HT1080 (cell line): ENCODE data around the gene ARCN1. TPM values are rescaled to one million over a fixed set of nuclear protein-coding genes. Genes with fewer than 3 reads are reported as not detected.

Experiments used
- DNase-seq: peaks from one replicate; pipeline ENCODE4 v3.0.0-alpha.2; 2015; ENCODE audit warnings: low read depth
- small RNA-seq: library from RNA; depleted of rRNA; stranded (forward); fragments of <200 nt; gene quantifications from one replicate; pipeline ENCODE3, GENCODE V24; 2014
- total RNA-seq: library from RNA; depleted of rRNA; stranded (reverse); fragments of >200 nt; shearing (Covaris generic); gene quantifications from 2 replicates; pipeline ENCODE4 v1.2.3, GENCODE V29; 2014; rRNA removed

Gene ARCN1
- total RNA-seq, 1 experiment from 2014 or later = 116 TPM

DNA sequence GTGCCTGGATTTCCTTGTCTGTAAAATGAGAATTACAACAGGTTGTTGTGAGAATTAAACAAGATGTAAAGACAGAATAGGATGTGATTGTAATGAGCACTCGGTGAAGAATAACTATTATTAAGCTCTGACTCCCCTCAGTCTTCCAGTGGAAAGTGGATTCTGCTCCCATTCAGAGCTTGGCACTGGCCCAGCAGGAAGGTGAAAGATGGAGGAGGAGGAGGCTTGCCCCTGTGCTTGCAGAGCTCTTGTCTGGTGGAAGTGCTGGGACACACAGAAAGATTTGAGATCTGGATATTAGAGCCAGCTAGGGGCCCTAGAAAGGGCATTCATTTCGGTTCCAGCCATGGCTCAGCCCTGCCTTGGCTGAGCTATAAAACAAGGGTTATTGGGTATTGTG, 63.4 kb downstream of the ARCN1 start:
- DNase-seq = no peak

GRCh38 chr11:118636569-118637290, 64.5 kb downstream of the ARCN1 start:
- no peak for DNase-seq

DNA sequence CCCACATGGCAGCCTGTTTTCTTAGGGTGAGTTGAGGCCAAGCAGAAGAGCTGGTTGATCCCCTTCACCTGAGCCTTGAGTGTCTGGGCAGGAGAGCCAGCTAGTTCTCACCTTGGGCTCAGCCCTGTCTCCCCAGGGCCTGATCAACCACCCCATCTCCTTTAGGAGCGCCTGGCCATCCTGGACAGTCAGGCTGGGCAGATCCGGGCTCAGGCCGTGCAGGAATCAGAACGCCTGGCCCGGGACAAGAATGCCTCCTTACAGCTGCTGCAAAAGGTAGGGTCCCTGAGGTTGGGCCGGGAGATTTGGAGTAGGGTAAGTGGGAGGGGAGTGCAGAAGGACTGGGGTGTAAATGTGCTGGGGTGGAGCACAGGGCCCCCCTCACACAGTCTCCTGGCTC, 66.5 kb downstream of the ARCN1 start:
- no peak for DNase-seq

- DNase-seq = no peak
Observed at GRCh38 chr11:118639899-118640298, 67.7 kb downstream of the ARCN1 start.

- no peak for DNase-seq
Observed at GRCh38 chr11:118640332-118641154, 68.3 kb downstream of the ARCN1 start.

DNA sequence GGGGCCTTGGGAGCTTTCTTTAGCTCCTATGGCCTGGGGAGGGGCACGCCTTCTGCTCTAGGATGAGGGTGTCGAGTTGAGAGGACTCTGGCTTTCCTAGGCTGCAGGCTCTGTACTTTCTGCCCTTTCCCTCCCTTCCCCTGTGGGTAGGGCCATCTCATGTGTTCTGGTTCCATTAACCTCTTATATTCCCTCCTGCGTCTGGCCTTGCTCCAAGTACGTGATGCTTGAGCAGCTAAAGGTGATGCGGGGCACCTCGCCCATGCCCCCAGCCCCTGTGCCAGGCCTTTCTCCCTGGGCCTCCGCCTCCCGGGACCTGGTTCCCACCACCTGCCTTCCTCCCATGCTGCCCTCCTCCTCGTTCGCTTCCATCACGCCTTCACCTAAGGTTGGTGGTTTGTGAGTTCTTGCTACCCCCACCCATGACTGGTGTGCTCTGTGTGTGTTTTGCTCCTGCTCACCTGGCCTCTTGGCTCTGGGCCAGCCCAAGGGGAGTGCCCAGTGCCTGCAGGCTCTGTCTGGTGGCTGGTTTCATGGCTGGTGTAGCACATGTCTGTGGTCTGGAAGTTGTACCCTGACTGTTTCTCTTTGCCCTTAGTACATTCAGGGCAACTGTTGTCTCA, 69.3 kb downstream of the ARCN1 start:
- DNase-seq = no peak

GRCh38 chr11:118643142-118643994, 71.2 kb downstream of the ARCN1 start:
- DNase-seq = no peak

DNA sequence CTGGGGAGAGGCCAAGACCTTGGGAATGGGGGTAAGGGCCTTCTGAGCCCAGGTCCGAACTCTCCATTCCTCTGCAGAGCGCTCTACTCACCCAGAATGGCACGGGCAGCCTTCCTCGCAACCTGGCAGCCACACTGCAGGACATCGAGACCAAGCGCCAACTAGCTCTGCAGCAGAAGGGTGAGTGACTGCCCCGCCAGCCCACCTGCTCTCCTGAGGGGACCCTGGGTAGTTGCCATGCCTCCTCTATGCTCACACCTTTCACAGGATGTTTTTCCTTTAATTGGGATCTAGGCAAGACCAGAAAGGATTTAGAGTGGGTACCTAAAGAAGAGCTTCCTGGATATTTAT, 71.8 kb downstream of the ARCN1 start:
- no peak for DNase-seq

DNA sequence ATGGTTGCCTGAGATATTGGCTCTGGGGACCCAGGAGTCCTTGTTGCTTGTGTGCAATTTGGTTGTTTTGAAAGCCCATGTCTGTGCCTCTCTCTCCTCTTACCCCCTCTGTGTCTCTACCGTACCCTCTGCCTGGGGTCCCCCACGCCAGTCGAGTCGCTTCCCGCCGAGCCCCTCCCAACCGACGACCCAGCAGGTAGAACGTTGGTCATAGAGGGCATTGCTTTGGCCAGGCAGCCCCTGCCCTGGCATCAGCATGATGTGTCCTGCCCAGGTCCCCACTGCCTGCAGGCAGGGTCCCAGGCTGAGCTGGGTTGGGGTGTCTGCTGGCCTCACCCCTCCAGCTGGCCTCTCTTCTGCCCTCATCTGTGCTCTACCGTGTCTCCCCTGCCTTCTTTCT, 72.3 kb downstream of the ARCN1 start:
- DNase-seq = no peak

- no peak for DNase-seq
Observed at GRCh38 chr11:118645066-118645715, 73.0 kb downstream of the ARCN1 start.

- no peak for DNase-seq
Observed at GRCh38 chr11:118646393-118646792, 74.2 kb downstream of the ARCN1 start.

- DNase-seq = no peak
Observed at GRCh38 chr11:118648291-118648690, 76.1 kb downstream of the ARCN1 start.

DNA sequence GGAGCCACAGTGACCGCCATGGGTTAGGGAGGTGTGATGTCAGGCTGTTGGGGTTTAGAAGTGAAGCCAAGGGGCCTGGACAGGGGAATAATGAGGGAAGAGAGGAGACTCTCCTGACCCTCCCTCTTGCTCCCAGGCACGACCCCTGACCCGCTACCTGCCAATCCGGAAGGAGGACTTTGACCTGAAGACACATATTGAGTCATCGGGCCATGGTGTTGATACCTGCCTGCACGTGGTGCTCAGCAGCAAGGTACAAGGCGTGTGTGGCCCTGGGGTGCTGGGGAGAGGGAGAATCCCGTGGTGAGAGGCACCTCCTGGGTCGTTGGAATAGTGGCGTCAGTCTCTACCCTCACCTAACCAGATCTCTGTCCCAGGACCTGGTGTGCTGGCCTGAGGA, 77.7 kb downstream of the ARCN1 start:
- DNase-seq = no peak

GRCh38 chr11:118650366-118650765, 78.2 kb downstream of the ARCN1 start:
- no peak for DNase-seq

DNA sequence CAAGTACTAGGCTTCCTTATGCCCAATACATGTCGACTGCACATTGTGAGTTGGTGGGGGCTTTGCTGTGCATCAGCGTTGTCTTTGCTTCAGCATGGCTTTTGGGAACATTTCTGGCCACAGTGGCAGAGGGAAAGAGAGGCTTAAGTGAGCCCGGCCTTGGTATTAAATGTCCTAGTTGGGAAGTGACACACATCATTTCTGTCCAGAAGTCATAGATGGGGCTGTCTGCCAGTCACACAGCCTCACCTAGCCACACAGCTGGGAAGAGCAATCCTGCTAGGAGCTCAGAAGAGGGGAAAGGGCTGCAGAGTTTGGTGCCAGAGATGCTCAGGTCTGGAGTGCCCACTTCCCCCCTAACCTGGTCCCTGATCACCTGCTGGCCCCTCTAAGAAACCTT, 79.6 kb downstream of the ARCN1 start:
- no peak for DNase-seq

Small RNA genes lying within 50 kb of the gene (small RNA-seq; reads per million reads assigned to genes)
- gene RNU6-1157P = not detected

Other genes with a start within 250 kb of the ARCN1 start
- gene CD3D, start 229.7 kb upstream of the ARCN1 start, total RNA-seq = 1.0 and 4.0 TPM in 2 replicates
- gene CD3G, start 228.1 kb upstream of the ARCN1 start, total RNA-seq = not detected in 2 replicates
- gene UBE4A, start 212.8 kb upstream of the ARCN1 start, total RNA-seq = 37.9 and 45.8 TPM in 2 replicates
- gene ATP5MG, start 170.8 kb upstream of the ARCN1 start, total RNA-seq = 139 and 211 TPM in 2 replicates
- 24.2 and 24.6 TPM in 2 replicates for gene KMT2A, start 135.9 kb upstream of the ARCN1 start, total RNA-seq
- gene TTC36, start 44.9 kb upstream of the ARCN1 start, total RNA-seq = 0.85 and 1.1 TPM in 2 replicates
- gene TMEM25, start 41.2 kb upstream of the ARCN1 start, total RNA-seq = 10.1 and 12.3 TPM in 2 replicates
- 35.6 and 38.5 TPM in 2 replicates for gene IFT46, start 6.5 kb upstream of the ARCN1 start, total RNA-seq
- 42.2 and 48.7 TPM in 2 replicates for gene PHLDB1, start 35.2 kb downstream of the ARCN1 start, total RNA-seq
- gene TREH, start 107.2 kb downstream of the ARCN1 start, total RNA-seq = not detected in 2 replicates
- 34.4 and 55.5 TPM in 2 replicates for gene DDX6, start 218.8 kb downstream of the ARCN1 start, total RNA-seq